HepG2 (cell line): ENCODE data around the gene NUDT21. TPM values are rescaled to one million over a fixed set of nuclear protein-coding genes. Genes with fewer than 3 reads are reported as not detected.

Source experiments
- BATF2 ChIP-seq: sonication (generic); formaldehyde crosslinking; IDR thresholded peaks from 2 replicates; pipeline ENCODE4 v1.8.0; 2022; ENCODE audit warnings: mild to moderate bottlenecking, missing genetic modification reagents, moderate library complexity
- BCL3 ChIP-seq: sonication (generic); formaldehyde crosslinking; IDR thresholded peaks from 2 replicates; pipeline ENCODE4 v1.5.1; 2020; ENCODE audit warnings: mild to moderate bottlenecking, missing genetic modification reagents, moderate library complexity
- CC2D1A ChIP-seq: sonication (generic); formaldehyde crosslinking; IDR thresholded peaks from 2 replicates; pipeline ENCODE4 v1.8.1; 2023; ENCODE audit warnings: mild to moderate bottlenecking, missing genetic modification reagents
- CHD4 ChIP-seq: fragments of 200-600 bp; sonication (generic); IDR thresholded peaks from 2 replicates; pipeline ENCODE4 v1.7.0; 2017; ENCODE audit warnings: mild to moderate bottlenecking, low read length, borderline replicate concordance
- JUND ChIP-seq: sonication (generic); formaldehyde crosslinking; IDR thresholded peaks from 2 replicates; pipeline ENCODE4 v1.8.0; 2022; ENCODE audit warnings: mild to moderate bottlenecking, missing genetic modification reagents
- MTA1 ChIP-seq: sonication (generic); formaldehyde crosslinking; IDR thresholded peaks from 2 replicates; pipeline ENCODE4 v1.4.0; 2020; ENCODE audit warnings: missing genetic modification reagents, mild to moderate bottlenecking, borderline replicate concordance
- NFE2L1 ChIP-seq: sonication (generic); formaldehyde crosslinking; IDR thresholded peaks from 2 replicates; pipeline ENCODE4 v1.4.0; 2020; ENCODE audit warnings: missing genetic modification reagents, mild to moderate bottlenecking, borderline replicate concordance
- NKX3-1 ChIP-seq: sonication (generic); formaldehyde crosslinking; IDR thresholded peaks from 2 replicates; pipeline ENCODE4 v1.5.0; 2020; ENCODE audit warnings: missing genetic modification reagents
- SRF ChIP-seq: IDR thresholded peaks from 2 replicates; pipeline ENCODE4 v1.6.1; 2011; ENCODE audit warnings: mild to moderate bottlenecking, low read depth, low read length, moderate library complexity
- TBL1XR1 ChIP-seq: fragments of 150-350 bp; IDR thresholded peaks from 2 replicates; pipeline ENCODE4 v1.6.1; 2014; ENCODE audit warnings: borderline replicate concordance, low read length; ENCODE audit not compliant: partially characterized antibody
- TIGD3 ChIP-seq: sonication (generic); formaldehyde crosslinking; IDR thresholded peaks from 2 replicates; pipeline ENCODE4 v1.5.1; 2020; ENCODE audit warnings: mild to moderate bottlenecking, missing genetic modification reagents, borderline replicate concordance
- TOE1 ChIP-seq: sonication (generic); formaldehyde crosslinking; IDR thresholded peaks from 2 replicates; pipeline ENCODE4 v1.4.0; 2020; ENCODE audit warnings: mild to moderate bottlenecking, missing genetic modification reagents
- ZFP37 ChIP-seq: sonication (generic); formaldehyde crosslinking; IDR thresholded peaks from 2 replicates; pipeline ENCODE4 v1.4.0; 2020; ENCODE audit warnings: missing genetic modification reagents, borderline replicate concordance
- ZFY ChIP-seq: sonication (generic); formaldehyde crosslinking; IDR thresholded peaks from 2 replicates; pipeline ENCODE4 v1.4.0; 2020; ENCODE audit warnings: missing genetic modification reagents
- ZNF263 ChIP-seq: sonication (generic); formaldehyde crosslinking; IDR thresholded peaks from 2 replicates; pipeline ENCODE4 v1.4.0; 2020; ENCODE audit warnings: missing genetic modification reagents
- ZNF264 ChIP-seq: sonication (generic); formaldehyde crosslinking; IDR thresholded peaks from 2 replicates; pipeline ENCODE4 v1.4.0; 2020; ENCODE audit warnings: missing genetic modification reagents
- ZNF30 ChIP-seq: sonication (generic); formaldehyde crosslinking; IDR thresholded peaks from 2 replicates; pipeline ENCODE4 v1.5.0; 2020; ENCODE audit warnings: mild to moderate bottlenecking, missing genetic modification reagents
- ZNF501 ChIP-seq: sonication (generic); formaldehyde crosslinking; IDR thresholded peaks from 2 replicates; pipeline ENCODE4 v1.5.1; 2020; ENCODE audit warnings: mild to moderate bottlenecking, moderate library complexity, missing genetic modification reagents
- polyA plus RNA-seq, 8 experiments: library from polyadenylated mRNA; depleted of rRNA in 3 of 8; stranded (reverse) in 7 of 8; unstranded in 1 of 8; fragments of >200 nt; fragmentation: Illumina TruSeq in 4 of 8; extraction: Trizol in 4 of 8; gene quantifications; 2 replicates each; pipeline versions ENCODE4 v1.2.1 to v1.2.3, GENCODE V29; 2011 to 2016; ENCODE audit warnings: low read depth in 4 of 8, missing spikeins in 1 of 8, mixed read lengths in 1 of 8; ENCODE audit not compliant: insufficient read depth in 1 of 8
- total RNA-seq, 5 experiments: library from RNA; depleted of rRNA; stranded (reverse); fragments of >200 nt; fragmentation: Illumina TruSeq; extraction: Trizol; gene quantifications; 2 replicates each; pipeline ENCODE4 v1.2.3, GENCODE V29; 2016; ENCODE audit warnings: low read depth in 1 of 5
- TF ChIP-seq, protein P1 (sequence below): sonication (generic); formaldehyde crosslinking; IDR thresholded peaks from 2 replicates; pipeline ENCODE4 v1.5.0; 2020; ENCODE audit warnings: mild to moderate bottlenecking, missing genetic modification reagents, moderate library complexity
- TF ChIP-seq, protein P2 (sequence below): IDR thresholded peaks from 2 replicates; pipeline ENCODE4 v1.4.0; 2020; ENCODE audit warnings: mild to moderate bottlenecking, missing genetic modification reagents

The NUDT21 gene
- total and polyA plus RNA-seq, 2 of the 13 experiments (the other 11 are each of a cell fraction or from before 2014, with no cell fraction given), result 177 to 210 TPM

DNA sequence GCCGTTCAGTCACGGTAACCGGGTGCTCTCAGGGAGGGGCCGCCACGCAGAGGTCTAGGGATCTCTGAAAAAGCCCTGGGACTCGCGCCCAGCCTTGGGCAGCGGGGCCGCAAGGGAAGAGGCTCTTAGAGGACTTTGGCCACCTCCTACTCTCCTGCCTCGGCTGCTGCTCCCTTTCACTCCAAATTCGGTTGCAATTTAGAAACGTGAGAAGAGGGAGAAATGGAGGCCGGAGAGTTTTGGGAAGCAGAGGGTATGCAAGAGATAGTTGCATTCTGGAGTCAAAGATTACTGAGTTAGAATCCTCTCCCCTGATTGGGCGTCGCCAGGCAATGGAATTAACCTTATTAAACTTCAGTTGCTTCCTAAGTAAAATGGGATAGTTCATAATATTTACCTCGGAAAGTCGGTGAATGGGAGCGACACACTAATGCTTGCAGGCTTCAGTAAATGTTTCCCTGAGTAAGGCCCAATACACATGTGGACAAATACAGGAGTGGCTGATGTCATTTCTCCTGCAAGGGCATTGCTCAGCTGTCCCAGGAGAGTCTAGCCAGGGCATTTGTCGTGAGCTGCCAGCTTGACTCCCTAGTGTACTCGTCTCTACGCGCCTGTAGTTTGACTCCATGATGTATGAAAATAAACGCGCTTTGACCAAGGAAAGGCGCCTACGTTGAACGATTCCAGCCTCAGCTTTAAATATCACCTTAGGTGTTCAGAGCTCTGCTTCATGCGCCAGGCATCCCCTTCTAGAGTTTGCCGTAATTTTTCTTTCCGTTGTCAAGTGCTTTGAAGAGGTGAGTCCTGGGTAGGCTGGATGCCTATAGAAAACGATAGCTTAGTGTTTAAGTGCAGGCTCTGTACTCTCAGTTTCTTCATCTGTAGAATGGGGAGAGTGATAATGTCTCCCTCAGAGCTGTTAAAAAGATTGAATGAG, 889 bp upstream of the NUDT21 start (continued):
- TF ChIP-seq ZNF263 (CRISPR knock-in tag) (peak; percentile 21; the same call in 1 of the 2 replicates), CHD4 (peak; percentile 98; the same call in 1 of the 2 replicates), ZNF501 (CRISPR knock-in tag) (peak; percentile 79), TIGD3 (no peak), NFE2L1 (CRISPR knock-in tag) (no peak), BCL3 (CRISPR knock-in tag) (no peak), NKX3-1 (CRISPR knock-in tag) (no peak; the same call in 1 of the 2 replicates), TBL1XR1 (no peak), TOE1 (no peak), BATF2 (CRISPR knock-in tag) (no peak), CC2D1A (CRISPR knock-in tag) (no peak), JUND (CRISPR knock-in tag) (no peak; the same call in 1 of the 2 replicates), ZNF30 (CRISPR knock-in tag) (no peak), SRF (no peak), MTA1 (no peak), ZFY (peak; percentile 54), ZNF264 (CRISPR knock-in tag) (no peak), ZFP37 (CRISPR knock-in tag) (0 out of 2 replicates have a peak, but pooled peaks have one; percentile 7)
- TF ChIP-seq, protein P1, sequence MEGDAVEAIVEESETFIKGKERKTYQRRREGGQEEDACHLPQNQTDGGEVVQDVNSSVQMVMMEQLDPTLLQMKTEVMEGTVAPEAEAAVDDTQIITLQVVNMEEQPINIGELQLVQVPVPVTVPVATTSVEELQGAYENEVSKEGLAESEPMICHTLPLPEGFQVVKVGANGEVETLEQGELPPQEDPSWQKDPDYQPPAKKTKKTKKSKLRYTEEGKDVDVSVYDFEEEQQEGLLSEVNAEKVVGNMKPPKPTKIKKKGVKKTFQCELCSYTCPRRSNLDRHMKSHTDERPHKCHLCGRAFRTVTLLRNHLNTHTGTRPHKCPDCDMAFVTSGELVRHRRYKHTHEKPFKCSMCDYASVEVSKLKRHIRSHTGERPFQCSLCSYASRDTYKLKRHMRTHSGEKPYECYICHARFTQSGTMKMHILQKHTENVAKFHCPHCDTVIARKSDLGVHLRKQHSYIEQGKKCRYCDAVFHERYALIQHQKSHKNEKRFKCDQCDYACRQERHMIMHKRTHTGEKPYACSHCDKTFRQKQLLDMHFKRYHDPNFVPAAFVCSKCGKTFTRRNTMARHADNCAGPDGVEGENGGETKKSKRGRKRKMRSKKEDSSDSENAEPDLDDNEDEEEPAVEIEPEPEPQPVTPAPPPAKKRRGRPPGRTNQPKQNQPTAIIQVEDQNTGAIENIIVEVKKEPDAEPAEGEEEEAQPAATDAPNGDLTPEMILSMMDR, result no peak
- TF ChIP-seq, protein P2, sequence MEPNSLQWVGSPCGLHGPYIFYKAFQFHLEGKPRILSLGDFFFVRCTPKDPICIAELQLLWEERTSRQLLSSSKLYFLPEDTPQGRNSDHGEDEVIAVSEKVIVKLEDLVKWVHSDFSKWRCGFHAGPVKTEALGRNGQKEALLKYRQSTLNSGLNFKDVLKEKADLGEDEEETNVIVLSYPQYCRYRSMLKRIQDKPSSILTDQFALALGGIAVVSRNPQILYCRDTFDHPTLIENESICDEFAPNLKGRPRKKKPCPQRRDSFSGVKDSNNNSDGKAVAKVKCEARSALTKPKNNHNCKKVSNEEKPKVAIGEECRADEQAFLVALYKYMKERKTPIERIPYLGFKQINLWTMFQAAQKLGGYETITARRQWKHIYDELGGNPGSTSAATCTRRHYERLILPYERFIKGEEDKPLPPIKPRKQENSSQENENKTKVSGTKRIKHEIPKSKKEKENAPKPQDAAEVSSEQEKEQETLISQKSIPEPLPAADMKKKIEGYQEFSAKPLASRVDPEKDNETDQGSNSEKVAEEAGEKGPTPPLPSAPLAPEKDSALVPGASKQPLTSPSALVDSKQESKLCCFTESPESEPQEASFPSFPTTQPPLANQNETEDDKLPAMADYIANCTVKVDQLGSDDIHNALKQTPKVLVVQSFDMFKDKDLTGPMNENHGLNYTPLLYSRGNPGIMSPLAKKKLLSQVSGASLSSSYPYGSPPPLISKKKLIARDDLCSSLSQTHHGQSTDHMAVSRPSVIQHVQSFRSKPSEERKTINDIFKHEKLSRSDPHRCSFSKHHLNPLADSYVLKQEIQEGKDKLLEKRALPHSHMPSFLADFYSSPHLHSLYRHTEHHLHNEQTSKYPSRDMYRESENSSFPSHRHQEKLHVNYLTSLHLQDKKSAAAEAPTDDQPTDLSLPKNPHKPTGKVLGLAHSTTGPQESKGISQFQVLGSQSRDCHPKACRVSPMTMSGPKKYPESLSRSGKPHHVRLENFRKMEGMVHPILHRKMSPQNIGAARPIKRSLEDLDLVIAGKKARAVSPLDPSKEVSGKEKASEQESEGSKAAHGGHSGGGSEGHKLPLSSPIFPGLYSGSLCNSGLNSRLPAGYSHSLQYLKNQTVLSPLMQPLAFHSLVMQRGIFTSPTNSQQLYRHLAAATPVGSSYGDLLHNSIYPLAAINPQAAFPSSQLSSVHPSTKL (CRISPR knock-in tag), result 0 out of 2 replicates have a peak, but pooled peaks have one; percentile 2
